B cell (primary cell): Measurements from ENCODE around the gene CALCOCO1. TPM values are rescaled to one million over a fixed set of nuclear protein-coding genes. Genes with fewer than 3 reads are reported as not detected.

Experiments used
- ATAC-seq: fragments of 200-7000 bp; cut with Tn5 transposase; one replicate; pipeline ENCODE4 v1.10.0; 2021; ENCODE audit warnings: low read depth, mild to moderate bottlenecking, moderate number of reproducible peaks, moderate library complexity
- CTCF ChIA-PET: fragments of 350-600 bp; sonication (Branson Sonifier 250); formaldehyde crosslinking; loops from one replicate; lab custom pipeline; 2021; ENCODE audit warnings: antibody characterized with exemption, inconsistent platforms; lab: Charles Lee
- POLR2A ChIA-PET: fragments of 350-600 bp; sonication (Branson Sonifier 250); formaldehyde crosslinking; loops from one replicate; lab custom pipeline; 2021; ENCODE audit warnings: antibody characterized with exemption; lab: Charles Lee
- DNase-seq: peaks from one replicate; pipeline ENCODE4 v3.0.0; 2013
- H2AFZ ChIP-seq: 2 replicates; pipeline ENCODE4 v1.6.1; 2012; ENCODE audit warnings: mild to moderate bottlenecking, low read depth, low read length; ENCODE audit not compliant: insufficient read depth, poor library complexity, severe bottlenecking
- H3K27ac ChIP-seq, 2 donors: 1 replicate in 1 of 2; 2 replicates in 1 of 2; pipeline ENCODE4 v1.5.1; 2012 to 2013; ENCODE audit warnings: low read length in 2 of 2, mild to moderate bottlenecking in 2 of 2, moderate library complexity in 1 of 2
- H3K27me3 ChIP-seq, 4 experiments: fragments of 200-600 bp in 1 of 4; sonication (generic) in 1 of 4; replicated peaks in 1 of 4; 1 replicate in 2 of 4; 2 replicates in 2 of 4; pipeline versions ENCODE4 v1.6.1 to v1.7.0; 2013 to 2016; ENCODE audit warnings: low read length in 3 of 4, mild to moderate bottlenecking in 2 of 4, mixed read lengths in 1 of 4, moderate library complexity in 1 of 4; ENCODE audit not compliant: insufficient read depth in 4 of 4, control insufficient read depth in 3 of 4; ENCODE audit errors: control extremely low read depth in 1 of 4
- H3K36me3 ChIP-seq, 2 experiments: replicated peaks in 1 of 2; 1 replicate in 1 of 2; 2 replicates in 1 of 2; pipeline versions ENCODE4 v1.6.1 to v1.7.1; 2013; ENCODE audit warnings: low read length in 1 of 2; ENCODE audit not compliant: insufficient read depth in 2 of 2, control insufficient read depth in 1 of 2; ENCODE audit errors: control extremely low read depth in 1 of 2, extremely low read depth in 1 of 2
- H3K4me1 ChIP-seq, 2 donors: fragments of 200-600 bp in 1 of 2; sonication (generic) in 1 of 2; 1 replicate in 1 of 2; 2 replicates in 1 of 2; pipeline versions ENCODE4 v1.5.1 to v1.6.1; 2013 to 2017; ENCODE audit warnings: low read length in 2 of 2; ENCODE audit not compliant: control insufficient read depth in 2 of 2, insufficient read depth in 2 of 2
- H3K4me2 ChIP-seq: replicated peaks from 2 replicates; pipeline ENCODE3; 2012; ENCODE audit warnings: mild to moderate bottlenecking, low read depth, low read length; ENCODE audit not compliant: poor library complexity, severe bottlenecking
- H3K4me3 ChIP-seq, 5 experiments: fragments of 200-600 bp in 1 of 5; sonication (generic) in 1 of 5; 1 replicate in 3 of 5; 2 replicates in 2 of 5; pipeline versions ENCODE4 v1.5.1 to v1.7.0; 2011 to 2016; ENCODE audit warnings: low read length in 4 of 5, mild to moderate bottlenecking in 4 of 5, low read depth in 2 of 5, control low read depth in 1 of 5, moderate library complexity in 1 of 5; ENCODE audit not compliant: insufficient read depth in 1 of 5; ENCODE audit errors: control extremely low read depth in 1 of 5, extremely low read depth in 1 of 5
- H3K79me2 ChIP-seq: fragments of 200-600 bp; sonication (generic); one replicate; pipeline ENCODE4 v1.6.0; 2016; ENCODE audit warnings: low read length; ENCODE audit not compliant: control insufficient read depth, insufficient read depth
- H3K9ac ChIP-seq: fragments of 200-600 bp; sonication (generic); 2 replicates; pipeline ENCODE4 v1.6.1; 2017; ENCODE audit warnings: mild to moderate bottlenecking, low read length, moderate library complexity
- H3K9me3 ChIP-seq, 3 donors: one replicate each; pipeline versions ENCODE4 v1.6.1 to v1.7.1; 2013; ENCODE audit warnings: low read length in 2 of 3; ENCODE audit not compliant: control insufficient read depth in 2 of 3, insufficient read depth in 1 of 3; ENCODE audit errors: control extremely low read depth in 1 of 3
- H4K20me1 ChIP-seq: 2 replicates; pipeline ENCODE4 v1.6.0; 2012; ENCODE audit warnings: mild to moderate bottlenecking, low read length; ENCODE audit not compliant: insufficient read depth, control insufficient read depth, poor library complexity, severe bottlenecking
- H3K27ac Mint-ChIP-seq: one replicate; pipeline ENCODE4 v1.8.0; 2021; ENCODE audit warnings: mixed read lengths
- H3K27me3 Mint-ChIP-seq: one replicate; pipeline ENCODE4 v1.8.0; 2021; ENCODE audit warnings: mixed read lengths
- H3K4me1 Mint-ChIP-seq: one replicate; pipeline ENCODE4 v1.8.0; 2021; ENCODE audit warnings: mixed read lengths
- H3K4me3 Mint-ChIP-seq: one replicate; pipeline ENCODE4 v1.8.0; 2021; ENCODE audit warnings: mixed read lengths
- H3K9me3 Mint-ChIP-seq: one replicate; pipeline ENCODE4 v1.8.0; 2022; ENCODE audit warnings: mixed read lengths; ENCODE audit not compliant: insufficient read depth
- EZH2 ChIP-seq: IDR thresholded peaks from 2 replicates; pipeline ENCODE4 v1.6.1; 2012; ENCODE audit warnings: borderline replicate concordance, low read depth, mild to moderate bottlenecking, moderate library complexity, low read length; ENCODE audit not compliant: insufficient read depth, poor library complexity, severe bottlenecking
- WGBS: methylation state at CpG from one replicate; pipeline ENCODE4 v1.1.5; 2013; ENCODE audit warnings: missing lambda C conversion rate; ENCODE audit not compliant: insufficient coverage; 5-methylcytosine and 5-hydroxymethylcytosine counted together
- intact Hi-C: fragments of 100-400 bp; cut with micrococcal nuclease; formaldehyde crosslinking; loops from one replicate; pipeline ENCODE4 v1.10.0; 2022
- polyA plus RNA-seq: library from polyadenylated mRNA; depleted of rRNA; stranded (reverse); fragments of >200 nt; gene quantifications from 2 replicates; pipeline ENCODE4 v1.2.3, GENCODE V29; 2012
- total RNA-seq, 2 donors: library from RNA; stranded (reverse); fragments of 120-200 nt in 1 of 2; gene quantifications; 1 replicate in 1 of 2; 2 replicates in 1 of 2; pipeline versions ENCODE4 v1.2.3 to v1.2.4, GENCODE V29; 2013 to 2022
- TF ChIP-seq, protein P1 (sequence below): fragments of 200-600 bp; IDR thresholded peaks from one replicate; pipeline ENCODE4 v1.8.0; 2022; ENCODE audit warnings: antibody characterized with exemption, mild to moderate bottlenecking

The CALCOCO1 gene
- total and polyA plus RNA-seq, 2 donors (not counting 1 experiment from before 2014, with no cell fraction given): 169 to 179 TPM

DNA sequence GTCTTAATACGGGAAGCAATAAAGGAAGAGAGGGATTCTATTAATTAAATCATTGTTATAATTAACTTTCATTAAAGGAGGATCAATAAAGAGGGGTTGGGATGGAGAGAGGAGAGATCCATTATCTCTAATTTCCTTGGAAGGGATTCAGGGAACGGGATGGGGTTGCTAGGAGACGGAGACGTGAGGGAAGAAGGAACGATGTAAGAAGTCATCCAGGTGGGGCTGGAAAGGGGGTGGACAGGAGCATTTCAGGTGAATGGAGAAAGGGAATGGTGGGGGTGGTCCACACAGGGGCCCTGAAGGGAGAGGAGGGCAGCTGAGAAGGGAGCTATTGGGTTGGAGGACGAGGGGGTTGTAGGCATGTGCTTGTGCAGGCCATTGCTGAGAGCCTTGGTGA, 17.2 kb downstream of the CALCOCO1 start:
- Histone ChIP-seq H3K9me3 (no peaks in the 10 kb centered on the region), H3K79me2 (no peaks in the 10 kb centered on the region), H3K36me3 (peaks cover 0 to 26% of the 10 kb centered on the region in 2 experiments), H3K27ac (no peak overlapping the region), H3K9ac (no peak overlapping the region), H3K4me2 (no peak overlapping the region), H3K4me3 (no peak overlapping the region), H3K27me3 (peaks cover 0 to 14% (median 0%) of the 10 kb centered on the region in 4 experiments), H4K20me1 (no peaks in the 10 kb centered on the region), H2AFZ (no peak overlapping the region), H3K4me1 (peaks cover 0 to 5% of the 10 kb centered on the region in 2 donors)
- WGBS: 89% methylated on average over 5 of the region's 6 CpGs
- no peak for DNase-seq
- POLR2A ChIA-PET: no interaction called here
- TF ChIP-seq, protein P1, sequence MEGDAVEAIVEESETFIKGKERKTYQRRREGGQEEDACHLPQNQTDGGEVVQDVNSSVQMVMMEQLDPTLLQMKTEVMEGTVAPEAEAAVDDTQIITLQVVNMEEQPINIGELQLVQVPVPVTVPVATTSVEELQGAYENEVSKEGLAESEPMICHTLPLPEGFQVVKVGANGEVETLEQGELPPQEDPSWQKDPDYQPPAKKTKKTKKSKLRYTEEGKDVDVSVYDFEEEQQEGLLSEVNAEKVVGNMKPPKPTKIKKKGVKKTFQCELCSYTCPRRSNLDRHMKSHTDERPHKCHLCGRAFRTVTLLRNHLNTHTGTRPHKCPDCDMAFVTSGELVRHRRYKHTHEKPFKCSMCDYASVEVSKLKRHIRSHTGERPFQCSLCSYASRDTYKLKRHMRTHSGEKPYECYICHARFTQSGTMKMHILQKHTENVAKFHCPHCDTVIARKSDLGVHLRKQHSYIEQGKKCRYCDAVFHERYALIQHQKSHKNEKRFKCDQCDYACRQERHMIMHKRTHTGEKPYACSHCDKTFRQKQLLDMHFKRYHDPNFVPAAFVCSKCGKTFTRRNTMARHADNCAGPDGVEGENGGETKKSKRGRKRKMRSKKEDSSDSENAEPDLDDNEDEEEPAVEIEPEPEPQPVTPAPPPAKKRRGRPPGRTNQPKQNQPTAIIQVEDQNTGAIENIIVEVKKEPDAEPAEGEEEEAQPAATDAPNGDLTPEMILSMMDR: no peak
- TF ChIP-seq EZH2: no peak
- intact Hi-C loops: no loop called here
- H3K27ac Mint-ChIP-seq: no peak overlapping the region
- H3K9me3 Mint-ChIP-seq: no peaks in the 10 kb centered on the region
- H3K27me3 Mint-ChIP-seq: peaks cover 17% of the 10 kb centered on the region
- H3K4me1 Mint-ChIP-seq: peaks cover 3% of the 10 kb centered on the region
- H3K4me3 Mint-ChIP-seq: no peak overlapping the region
- no peak for ATAC-seq
- CTCF ChIA-PET: interaction anchor here (10.0 kb wide), 1 partner anchor 35 kb away, joined by 207 read pairs; no protein-coding TSS in a partner anchor

DNA sequence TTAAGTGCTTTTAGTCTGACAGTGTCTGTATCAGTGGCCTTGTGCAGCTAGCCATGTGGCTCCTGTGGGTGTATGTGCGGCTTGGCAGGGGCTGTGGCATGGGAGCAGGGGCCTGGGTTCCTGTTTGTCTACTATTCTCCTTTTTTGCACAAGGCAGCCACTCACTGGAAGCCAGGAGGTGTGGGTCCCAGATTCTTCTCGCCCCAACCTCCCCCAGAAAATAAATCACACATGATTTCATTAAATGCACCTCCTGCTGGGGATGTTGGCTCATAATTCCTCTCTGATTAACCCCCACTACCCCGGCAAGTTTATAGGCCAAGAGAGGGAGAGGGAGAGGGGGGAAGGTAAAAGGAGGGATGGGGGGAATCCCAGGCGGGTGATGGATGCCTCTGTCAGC, 17.6 kb downstream of the CALCOCO1 start:
- Histone ChIP-seq H3K9ac (no peak overlapping the region), H3K27me3 (peaks cover 0 to 15% (median 0%) of the 10 kb centered on the region in 4 experiments), H3K9me3 (no peaks in the 10 kb centered on the region), H3K27ac (no peak overlapping the region), H4K20me1 (no peaks in the 10 kb centered on the region), H3K36me3 (peaks cover 0 to 22% of the 10 kb centered on the region in 2 experiments), H3K4me2 (no peak overlapping the region), H3K4me1 (peaks cover 0 to 5% of the 10 kb centered on the region in 2 donors), H2AFZ (no peak overlapping the region), H3K79me2 (no peaks in the 10 kb centered on the region), H3K4me3 (no peak overlapping the region)
- WGBS: 88% methylated on average over 1 of the region's 4 CpGs
- Mint-ChIP-seq H3K27me3 (peaks cover 18% of the 10 kb centered on the region), H3K4me3 (no peak overlapping the region), H3K27ac (no peak overlapping the region), H3K9me3 (no peaks in the 10 kb centered on the region), H3K4me1 (peaks cover 3% of the 10 kb centered on the region)
- DNase-seq: no peak
- intact Hi-C loops: no loop called here
- ATAC-seq: no peak
- ChIA-PET POLR2A (no interaction called here), CTCF (interaction anchor here (10.0 kb wide), 1 partner anchor 35 kb away, joined by 207 read pairs; no protein-coding TSS in a partner anchor)
- TF ChIP-seq, protein P1: no peak
- TF ChIP-seq EZH2: no peak
